K562 (cell line): Measurements from ENCODE around the gene KLRC2.

Experiments used
- CHD2 ChIP-seq: IDR thresholded peaks from 2 replicates; pipeline ENCODE4 v1.6.1; 2011; ENCODE audit warnings: low read depth, low read length
- EP300 ChIP-seq: IDR thresholded peaks from 2 replicates; pipeline ENCODE4 v1.6.1; 2012; ENCODE audit warnings: low read length, improper control_type of control experiment
- EZH2 ChIP-seq: IDR thresholded peaks from 2 replicates; pipeline ENCODE4 v1.6.1; 2012; ENCODE audit warnings: low read depth, mild to moderate bottlenecking, inconsistent platforms, low read length, borderline replicate concordance
- GTF2F1 ChIP-seq: IDR thresholded peaks from 2 replicates; pipeline ENCODE4 v1.6.1; 2011; ENCODE audit warnings: low read depth, low read length, improper control_type of control experiment
- POLR2A ChIP-seq: fragments of 450-650 bp; conservative IDR thresholded peaks from 2 replicates; pipeline ENCODE4 v1.6.1; 2016
- TCF7L2 ChIP-seq: fragments of 150-350 bp; IDR thresholded peaks from 2 replicates; pipeline ENCODE4 v1.6.1; 2016; ENCODE audit warnings: low read depth, mild to moderate bottlenecking, low read length, moderate library complexity
- TF ChIP-seq, protein P1 (sequence below), 2 experiments: fragments of 450-650 bp in 1 of 2; sonication (generic) in 1 of 2; formaldehyde crosslinking; conservative IDR thresholded peaks; 2 replicates each; pipeline versions ENCODE4 v1.4.0 to v1.8.1; 2020 to 2022; ENCODE audit warnings: mild to moderate bottlenecking in 1 of 2, missing genetic modification reagents in 1 of 2
- TF ChIP-seq, protein P2 (sequence below), 3 experiments: IDR thresholded peaks in 2 of 3; conservative IDR thresholded peaks in 1 of 3; 2 replicates each; pipeline ENCODE4 v1.5.1; 2011 to 2012; ENCODE audit warnings: low read length in 3 of 3, mild to moderate bottlenecking in 3 of 3, control low read depth in 2 of 3, improper control_type of control experiment in 1 of 3, inconsistent platforms in 1 of 3, low read depth in 1 of 3, mixed read lengths in 1 of 3, moderate library complexity in 1 of 3; ENCODE audit not compliant: insufficient read depth in 2 of 3

DNA sequence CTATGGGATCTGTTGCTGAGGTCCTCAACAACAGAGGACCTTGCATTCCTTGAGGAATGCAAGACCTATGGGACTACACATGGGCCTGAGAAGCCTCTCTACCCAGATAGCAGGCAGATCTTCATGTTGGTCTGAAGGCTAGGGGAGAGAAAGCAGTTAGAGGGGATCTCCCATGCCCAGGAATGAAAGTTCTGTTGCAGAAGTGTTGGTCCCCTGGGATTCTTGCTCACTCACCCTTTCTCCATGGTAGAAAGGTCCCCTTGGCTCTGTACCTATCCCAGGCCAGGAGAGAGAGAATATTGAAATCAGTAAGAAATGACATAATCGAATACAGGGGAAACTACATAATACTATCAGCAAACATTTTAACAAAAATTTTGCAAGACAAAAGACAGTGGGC, 33.9 kb upstream of the KLRC2 start:
- TF ChIP-seq GTF2F1 (no peak), POLR2A (no peak), EZH2 (no peak), CHD2 (no peak), TCF7L2 (no peak), EP300 (no peak)
- TF ChIP-seq, protein P1, sequence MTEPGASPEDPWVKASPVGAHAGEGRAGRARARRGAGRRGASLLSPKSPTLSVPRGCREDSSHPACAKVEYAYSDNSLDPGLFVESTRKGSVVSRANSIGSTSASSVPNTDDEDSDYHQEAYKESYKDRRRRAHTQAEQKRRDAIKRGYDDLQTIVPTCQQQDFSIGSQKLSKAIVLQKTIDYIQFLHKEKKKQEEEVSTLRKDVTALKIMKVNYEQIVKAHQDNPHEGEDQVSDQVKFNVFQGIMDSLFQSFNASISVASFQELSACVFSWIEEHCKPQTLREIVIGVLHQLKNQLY (CRISPR knock-in tag; conservative IDR thresholded peaks at IDR 0.05), result no peak
- TF ChIP-seq, protein P2, sequence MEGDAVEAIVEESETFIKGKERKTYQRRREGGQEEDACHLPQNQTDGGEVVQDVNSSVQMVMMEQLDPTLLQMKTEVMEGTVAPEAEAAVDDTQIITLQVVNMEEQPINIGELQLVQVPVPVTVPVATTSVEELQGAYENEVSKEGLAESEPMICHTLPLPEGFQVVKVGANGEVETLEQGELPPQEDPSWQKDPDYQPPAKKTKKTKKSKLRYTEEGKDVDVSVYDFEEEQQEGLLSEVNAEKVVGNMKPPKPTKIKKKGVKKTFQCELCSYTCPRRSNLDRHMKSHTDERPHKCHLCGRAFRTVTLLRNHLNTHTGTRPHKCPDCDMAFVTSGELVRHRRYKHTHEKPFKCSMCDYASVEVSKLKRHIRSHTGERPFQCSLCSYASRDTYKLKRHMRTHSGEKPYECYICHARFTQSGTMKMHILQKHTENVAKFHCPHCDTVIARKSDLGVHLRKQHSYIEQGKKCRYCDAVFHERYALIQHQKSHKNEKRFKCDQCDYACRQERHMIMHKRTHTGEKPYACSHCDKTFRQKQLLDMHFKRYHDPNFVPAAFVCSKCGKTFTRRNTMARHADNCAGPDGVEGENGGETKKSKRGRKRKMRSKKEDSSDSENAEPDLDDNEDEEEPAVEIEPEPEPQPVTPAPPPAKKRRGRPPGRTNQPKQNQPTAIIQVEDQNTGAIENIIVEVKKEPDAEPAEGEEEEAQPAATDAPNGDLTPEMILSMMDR (IDR thresholded peaks at IDR 0.05 in 2 of 3, conservative IDR thresholded peaks at IDR 0.05 in 1 of 3; ENCODE audit: insufficient read depth in 2 of 3, low read depth in 1 of 3, low read length in 3 of 3), result no peak
